ENCODE results near the gene MYMK.

The MYMK gene

GRCh38 chr9:133535306-133535877 lies 10.6 kb upstream of the MYMK start:
- no peak for DNase-seq (ENCODE audit: low read depth in 2 of 2)

- DNase-seq (ENCODE audit: low read depth in 2 of 2), result peak; percentile 3 to 22
Measured at GRCh38 chr9:133534346-133535291, 9.9 kb upstream of the MYMK start, which contains the start of gene ADAMTSL2. ADAMTSL2 (plus strand) TSS chr9:133534704; CDS start chr9:133536713, 2,009 bp downstream.

- no peak for DNase-seq (ENCODE audit: low read depth in 2 of 2)
Measured at GRCh38 chr9:133533857-133534256, 9.1 kb upstream of the MYMK start.

- DNase-seq (ENCODE audit: low read depth in 2 of 2), result peak; percentile 46 to 67
Measured at GRCh38 chr9:133532937-133533668, 8.3 kb upstream of the MYMK start.

- DNase-seq (ENCODE audit: low read depth in 2 of 2), result no peak
Measured at GRCh38 chr9:133531293-133531692, 6.5 kb upstream of the MYMK start.

- no peak for DNase-seq (ENCODE audit: low read depth in 2 of 2)
Measured at GRCh38 chr9:133529874-133530273, 5.1 kb upstream of the MYMK start.

- DNase-seq (ENCODE audit: low read depth in 2 of 2), result no peak
Measured at GRCh38 chr9:133529457-133529856, 4.7 kb upstream of the MYMK start.

- DNase-seq (ENCODE audit: low read depth in 2 of 2), result no peak
Measured at GRCh38 chr9:133528876-133529241, 4.1 kb upstream of the MYMK start.

- no peak for DNase-seq (ENCODE audit: low read depth in 2 of 2)
Measured at GRCh38 chr9:133528001-133528875, 3.5 kb upstream of the MYMK start.

GRCh38 chr9:133527444-133527920 lies 2.7 kb upstream of the MYMK start:
- DNase-seq (ENCODE audit: low read depth in 2 of 2), result no peak

- no peak for DNase-seq (ENCODE audit: low read depth in 2 of 2)
Measured at GRCh38 chr9:133526721-133527321, 2.1 kb upstream of the MYMK start.

- no peak for DNase-seq (ENCODE audit: low read depth in 2 of 2)
Measured at GRCh38 chr9:133525677-133526076, 918 bp upstream of the MYMK start.

- no peak for DNase-seq (ENCODE audit: low read depth in 2 of 2)
Measured at GRCh38 chr9:133524146-133524545, 613 bp downstream of the MYMK start.

GRCh38 chr9:133523106-133523505 lies 1.7 kb downstream of the MYMK start:
- DNase-seq (ENCODE audit: low read depth in 2 of 2), result no peak

- DNase-seq (ENCODE audit: low read depth in 2 of 2), result no peak
Measured at GRCh38 chr9:133522073-133522910, 2.5 kb downstream of the MYMK start.

GRCh38 chr9:133521122-133522072 lies 3.4 kb downstream of the MYMK start:
- no peak for DNase-seq (ENCODE audit: low read depth in 2 of 2)

- DNase-seq (ENCODE audit: low read depth in 2 of 2), result no peak
Measured at GRCh38 chr9:133520121-133520835, 4.5 kb downstream of the MYMK start.

- no peak for DNase-seq (ENCODE audit: low read depth in 2 of 2)
Measured at GRCh38 chr9:133519693-133520092, 5.1 kb downstream of the MYMK start.

All from activated CD4-positive, alpha-beta T cell treated with anti-CD3 and anti-CD28 coated beads for 24 hours (primary cell).